Neural crest cell (in vitro differentiated cells): ENCODE results near the gene FUT8. TPM values are rescaled to one million over a fixed set of nuclear protein-coding genes. Genes with fewer than 3 reads are reported as not detected.

ENCODE experiments used
- DNase-seq: peaks from one replicate; pipeline ENCODE4 v3.0.0; 2021; ENCODE audit warnings: low read depth, mixed read lengths, low spot score
- H3K27ac Mint-ChIP-seq: one replicate; pipeline ENCODE4 v1.8.0; 2021; ENCODE audit warnings: mild to moderate bottlenecking, mixed read lengths; ENCODE audit not compliant: unreplicated experiment
- H3K27me3 Mint-ChIP-seq: 2 replicates; pipeline ENCODE4 v1.8.0; 2021; ENCODE audit warnings: low read depth, mild to moderate bottlenecking, mixed read lengths
- H3K36me3 Mint-ChIP-seq: 2 replicates; pipeline ENCODE4 v1.8.0; 2021; ENCODE audit warnings: low read depth, mild to moderate bottlenecking, mixed read lengths
- H3K4me1 Mint-ChIP-seq: 2 replicates; pipeline ENCODE4 v1.8.0; 2021; ENCODE audit warnings: mixed read lengths
- H3K4me3 Mint-ChIP-seq: one replicate; pipeline ENCODE4 v1.8.0; 2021; ENCODE audit warnings: mild to moderate bottlenecking, mixed read lengths
- H3K9me3 Mint-ChIP-seq: 2 replicates; pipeline ENCODE4 v1.8.0; 2021; ENCODE audit warnings: mixed read lengths
- total RNA-seq: library from RNA; stranded (reverse); gene quantifications from 2 replicates; pipeline ENCODE4 v1.2.1, GENCODE V29; 2021
- TF ChIP-seq, protein P1 (sequence below): fragments of 200-600 bp; sonication (generic); conservative IDR thresholded peaks from 2 replicates; pipeline ENCODE4 v1.5.0; 2021; ENCODE audit warnings: antibody characterized with exemption, mild to moderate bottlenecking

The FUT8 gene
- total RNA-seq, 1 donor from 2014 or later = 67.2 TPM

- no peaks in the 10 kb centered on the region for H3K9me3 Mint-ChIP-seq
- no peak overlapping the region for H3K27ac Mint-ChIP-seq
- no peaks in the 10 kb centered on the region for H3K27me3 Mint-ChIP-seq
- no peak for DNase-seq
- TF ChIP-seq, protein P1, sequence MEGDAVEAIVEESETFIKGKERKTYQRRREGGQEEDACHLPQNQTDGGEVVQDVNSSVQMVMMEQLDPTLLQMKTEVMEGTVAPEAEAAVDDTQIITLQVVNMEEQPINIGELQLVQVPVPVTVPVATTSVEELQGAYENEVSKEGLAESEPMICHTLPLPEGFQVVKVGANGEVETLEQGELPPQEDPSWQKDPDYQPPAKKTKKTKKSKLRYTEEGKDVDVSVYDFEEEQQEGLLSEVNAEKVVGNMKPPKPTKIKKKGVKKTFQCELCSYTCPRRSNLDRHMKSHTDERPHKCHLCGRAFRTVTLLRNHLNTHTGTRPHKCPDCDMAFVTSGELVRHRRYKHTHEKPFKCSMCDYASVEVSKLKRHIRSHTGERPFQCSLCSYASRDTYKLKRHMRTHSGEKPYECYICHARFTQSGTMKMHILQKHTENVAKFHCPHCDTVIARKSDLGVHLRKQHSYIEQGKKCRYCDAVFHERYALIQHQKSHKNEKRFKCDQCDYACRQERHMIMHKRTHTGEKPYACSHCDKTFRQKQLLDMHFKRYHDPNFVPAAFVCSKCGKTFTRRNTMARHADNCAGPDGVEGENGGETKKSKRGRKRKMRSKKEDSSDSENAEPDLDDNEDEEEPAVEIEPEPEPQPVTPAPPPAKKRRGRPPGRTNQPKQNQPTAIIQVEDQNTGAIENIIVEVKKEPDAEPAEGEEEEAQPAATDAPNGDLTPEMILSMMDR = no peak
- no peak overlapping the region for H3K4me3 Mint-ChIP-seq
- H3K36me3 Mint-ChIP-seq = peaks cover 5% of the 10 kb centered on the region
- peaks cover 9% of the 10 kb centered on the region for H3K4me1 Mint-ChIP-seq
Measured at GRCh38 chr14:65449647-65450046, 37.1 kb downstream of the FUT8 start.

DNA sequence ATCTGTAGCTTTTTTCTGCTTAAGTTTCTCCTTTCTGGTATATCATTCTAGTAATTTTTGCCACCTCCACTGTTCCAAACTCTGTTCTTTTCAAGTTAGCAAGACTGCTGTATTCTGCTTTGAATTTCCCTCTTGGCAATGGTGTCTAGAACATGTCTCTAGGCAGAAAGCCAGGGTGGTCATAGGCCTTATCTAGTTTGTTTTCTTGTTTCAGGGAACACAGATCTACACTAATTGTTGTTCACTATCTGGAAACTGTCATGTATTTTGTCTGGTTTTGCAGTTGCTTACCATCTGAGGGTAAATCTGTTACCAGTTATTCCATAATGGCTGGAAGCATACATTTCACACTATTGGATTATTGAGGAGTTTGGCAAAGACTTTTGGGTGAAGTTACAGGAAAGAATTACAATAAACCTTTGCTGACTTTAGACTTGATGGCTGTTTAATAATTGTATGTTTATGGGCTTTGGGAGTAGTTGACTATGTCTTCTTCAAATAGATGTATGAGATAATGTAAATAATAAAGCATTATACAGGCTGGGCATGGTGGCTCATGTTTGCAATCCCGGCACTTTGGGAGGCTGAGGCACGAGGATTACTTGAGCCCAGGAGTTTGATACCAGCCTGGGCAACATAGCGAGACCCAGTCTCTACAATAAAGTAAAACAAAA is 41.4 kb downstream of the FUT8 start:
- Mint-ChIP-seq H3K36me3 (peaks cover 19% of the 10 kb centered on the region), H3K9me3 (peaks cover 5% of the 10 kb centered on the region), H3K27me3 (no peaks in the 10 kb centered on the region), H3K4me1 (peaks cover 10% of the 10 kb centered on the region), H3K4me3 (no peak overlapping the region), H3K27ac (no peak overlapping the region)
- DNase-seq = no peak
- TF ChIP-seq, protein P1 = no peak

DNA sequence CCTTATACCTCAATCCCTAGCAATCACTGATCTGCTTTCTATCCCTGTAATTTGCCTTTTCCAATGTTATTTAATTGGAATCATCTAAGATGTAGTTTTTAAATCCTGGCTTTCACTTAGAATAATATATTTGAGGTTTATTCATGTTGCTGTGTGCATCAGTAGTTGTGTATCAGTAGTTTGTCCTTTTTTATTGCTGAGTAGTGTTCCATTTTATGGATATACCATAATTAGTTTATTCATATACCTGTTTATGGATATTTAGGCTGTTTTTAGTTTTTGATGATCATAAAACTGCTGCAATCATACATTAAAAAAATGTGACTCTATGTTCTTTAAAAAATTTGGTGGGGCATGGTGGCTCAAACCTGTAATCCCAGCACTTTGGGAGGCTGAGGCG is 43.7 kb downstream of the FUT8 start:
- H3K9me3 Mint-ChIP-seq = peaks cover 5% of the 10 kb centered on the region

GRCh38 chr14:65461730-65462129 is 49.2 kb downstream of the FUT8 start:
- Mint-ChIP-seq H3K4me1 (peaks cover 5% of the 10 kb centered on the region), H3K27ac (no peak overlapping the region), H3K36me3 (peaks cover 24% of the 10 kb centered on the region), H3K9me3 (peaks cover 2% of the 10 kb centered on the region), H3K4me3 (no peak overlapping the region), H3K27me3 (no peaks in the 10 kb centered on the region)
- no peak for DNase-seq
- TF ChIP-seq, protein P1 = no peak

More for the DNA sequence above, 43.7 kb downstream of the FUT8 start:
- H3K4me3 Mint-ChIP-seq = no peak overlapping the region
- no peaks in the 10 kb centered on the region for H3K27me3 Mint-ChIP-seq
- no peak overlapping the region for H3K27ac Mint-ChIP-seq
- TF ChIP-seq, protein P1 = no peak
- peaks cover 10% of the 10 kb centered on the region for H3K4me1 Mint-ChIP-seq
- H3K36me3 Mint-ChIP-seq = peaks cover 29% of the 10 kb centered on the region
- DNase-seq = no peak

GRCh38 chr14:65462411-65462810 is 49.9 kb downstream of the FUT8 start:
- peaks cover 19% of the 10 kb centered on the region for H3K36me3 Mint-ChIP-seq
- no peak overlapping the region for H3K4me3 Mint-ChIP-seq
- H3K9me3 Mint-ChIP-seq = no peaks in the 10 kb centered on the region
- no peaks in the 10 kb centered on the region for H3K27me3 Mint-ChIP-seq
- no peak overlapping the region for H3K27ac Mint-ChIP-seq
- H3K4me1 Mint-ChIP-seq = peaks cover 1% of the 10 kb centered on the region
- no peak for DNase-seq
- TF ChIP-seq, protein P1 = no peak
